NCI-H526 (cell line): Measurements from ENCODE around the gene MUC3A.

Experiments
- DNase-seq, 2 experiments: peaks; one replicate each; lab custom pipeline; 2025; lab: John Stamatoyannopoulos, UW

The MUC3A gene

DNA sequence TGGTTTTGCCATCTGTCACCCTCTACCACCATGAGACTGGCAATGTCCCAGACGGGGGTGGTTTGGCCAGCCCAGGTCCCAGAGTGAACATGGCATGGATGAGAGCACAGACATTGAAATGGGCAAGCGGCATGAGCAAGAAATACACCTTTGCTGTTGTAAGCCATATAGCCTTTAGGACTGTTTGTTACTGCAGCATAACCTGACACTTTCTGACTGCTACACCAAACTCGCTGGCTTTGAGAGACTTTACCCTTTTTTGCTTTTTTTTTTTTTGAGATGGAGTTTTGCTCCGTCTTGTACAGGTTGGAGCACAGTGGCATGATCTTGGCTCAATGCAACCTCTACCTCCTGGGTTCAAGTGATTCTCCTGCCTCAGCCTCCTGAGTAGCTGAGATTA lies 5.2 kb upstream of the MUC3A start:
- no peak for DNase-seq

GRCh38 chr7:100946111-100946510 lies 3.2 kb upstream of the MUC3A start:
- DNase-seq, result no peak

GRCh38 chr7:100946766-100947365 lies 2.5 kb upstream of the MUC3A start:
- no peak for DNase-seq

GRCh38 chr7:100947792-100948191 lies 1.5 kb upstream of the MUC3A start:
- no peak for DNase-seq

DNA sequence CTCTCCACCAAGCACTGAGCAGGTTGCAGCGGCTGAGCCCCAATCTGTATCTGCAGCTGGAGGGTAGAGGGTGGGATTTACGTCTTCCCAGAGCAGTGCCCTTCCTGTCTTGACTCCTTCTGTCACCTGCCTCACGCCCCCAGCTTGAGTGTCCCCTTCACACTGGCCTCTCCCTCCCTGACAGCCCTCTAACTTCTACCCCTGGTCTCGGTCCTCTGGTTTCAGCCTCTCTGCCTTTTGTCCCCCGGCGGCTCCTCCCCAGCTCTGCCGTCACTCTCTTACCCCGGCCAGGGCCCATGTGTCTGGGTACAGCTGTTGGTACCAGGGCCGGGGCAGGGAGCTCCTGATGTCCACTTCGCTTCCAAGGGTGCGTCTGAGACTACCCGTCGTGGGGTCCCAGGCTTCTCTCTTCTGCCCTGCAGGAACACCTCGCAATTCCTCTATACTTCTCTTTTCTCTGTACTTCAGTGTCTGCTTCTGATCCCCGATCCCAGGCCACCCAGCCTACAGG lies 654 bp downstream of the MUC3A start:
- DNase-seq, result no peak

DNA sequence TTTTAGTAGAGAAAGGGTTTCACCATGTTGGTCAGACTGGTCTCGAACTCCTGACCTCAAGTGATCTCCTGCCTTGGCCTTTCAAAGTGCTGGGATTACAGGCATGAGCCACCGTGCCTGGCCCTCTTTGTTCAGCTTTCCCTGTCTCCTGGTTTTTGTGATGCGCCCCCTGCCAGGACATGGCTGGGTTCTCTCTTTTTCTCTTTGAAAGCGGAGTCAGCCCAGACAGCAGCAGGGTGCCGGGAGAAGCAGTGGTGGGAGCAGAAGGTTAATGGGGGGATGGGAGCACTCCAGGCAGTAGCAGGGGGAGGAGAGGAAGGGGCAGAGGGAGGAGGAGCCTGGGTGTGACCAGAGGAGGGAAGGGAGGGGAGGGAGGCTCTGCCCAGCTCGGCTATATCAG lies 1.8 kb downstream of the MUC3A start:
- no peak for DNase-seq

DNA sequence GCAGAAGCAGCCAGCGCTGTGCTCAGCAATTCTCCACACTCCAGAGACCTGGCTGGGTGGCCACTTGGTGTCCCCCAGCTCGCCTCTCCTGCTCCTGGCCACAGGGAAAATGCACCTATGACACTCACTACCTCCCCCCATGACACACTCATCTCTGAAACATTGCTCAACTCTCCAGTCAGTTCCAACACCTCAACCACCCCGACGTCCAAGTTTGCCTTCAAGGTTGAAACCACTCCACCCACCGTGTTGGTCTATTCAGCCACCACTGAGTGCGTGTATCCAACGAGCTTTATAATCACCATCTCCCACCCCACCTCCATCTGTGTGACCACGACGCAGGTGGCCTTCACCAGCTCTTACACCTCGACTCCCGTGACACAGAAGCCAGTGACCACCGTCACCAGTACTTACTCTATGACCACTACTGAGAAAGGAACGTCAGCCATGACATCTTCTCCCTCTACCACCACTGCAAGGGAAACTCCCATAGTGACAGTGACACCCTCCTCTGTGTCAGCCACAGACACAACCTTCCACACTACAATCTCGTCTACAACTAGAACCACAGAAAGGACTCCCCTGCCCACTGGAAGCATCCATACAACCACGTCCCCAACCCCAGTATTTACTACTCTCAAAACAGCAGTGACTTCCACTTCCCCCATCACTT lies 2.7 kb downstream of the MUC3A start:
- DNase-seq, result no peak

DNA sequence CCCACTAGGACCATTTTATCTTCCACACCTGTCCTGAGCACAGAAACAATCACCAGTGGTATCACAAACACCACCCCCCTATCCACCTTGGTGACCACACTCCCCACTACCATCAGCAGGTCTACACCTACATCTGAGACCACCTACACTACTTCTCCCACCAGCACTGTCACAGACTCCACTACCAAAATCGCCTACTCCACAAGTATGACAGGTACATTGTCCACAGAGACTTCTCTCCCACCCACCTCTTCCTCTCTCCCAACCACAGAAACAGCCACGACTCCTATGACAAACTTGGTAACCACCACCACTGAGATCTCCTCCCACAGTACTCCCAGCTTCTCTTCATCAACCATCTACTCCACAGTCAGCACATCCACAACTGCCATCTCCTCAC lies 3.3 kb downstream of the MUC3A start:
- no peak for DNase-seq

DNA sequence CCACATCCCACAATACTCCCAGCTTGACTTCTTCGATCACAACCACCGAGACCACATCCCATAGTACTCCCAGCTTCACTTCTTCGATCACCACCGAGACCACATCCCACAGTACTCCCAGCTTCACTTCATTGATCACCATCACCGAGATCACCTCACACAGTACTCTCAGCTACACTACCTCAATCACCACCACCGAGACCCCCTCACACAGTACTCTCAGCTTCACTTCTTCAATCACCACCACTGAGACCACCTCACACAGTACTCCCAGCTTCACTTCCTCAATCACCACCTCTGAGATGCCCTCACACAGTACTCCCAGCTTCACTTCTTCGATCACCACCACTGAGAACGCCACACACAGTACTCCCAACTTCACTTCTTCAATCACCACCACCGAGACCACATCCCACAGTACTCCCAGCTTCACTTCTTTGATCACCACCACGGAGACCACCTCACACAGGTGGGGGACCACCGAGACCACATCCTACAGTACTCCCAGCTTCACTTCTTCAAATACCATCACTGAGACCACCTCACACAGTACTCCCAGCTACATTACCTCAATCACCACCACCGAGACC lies 8.6 kb downstream of the MUC3A start:
- DNase-seq, result no peak

DNA sequence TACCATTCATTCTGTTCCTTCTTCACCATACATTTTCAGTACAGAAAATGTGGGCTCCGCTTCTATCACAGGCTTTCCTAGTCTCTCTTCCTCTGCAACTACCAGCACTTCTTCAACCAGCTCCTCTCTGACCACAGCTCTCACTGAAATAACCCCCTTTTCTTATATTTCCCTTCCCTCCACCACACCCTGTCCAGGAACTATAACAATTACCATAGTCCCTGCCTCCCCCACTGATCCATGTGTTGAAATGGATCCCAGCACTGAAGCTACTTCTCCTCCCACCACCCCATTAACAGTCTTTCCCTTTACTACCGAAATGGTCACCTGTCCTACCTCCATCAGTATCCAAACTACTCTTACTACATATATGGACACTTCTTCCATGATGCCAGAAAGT lies 10.6 kb downstream of the MUC3A start:
- DNase-seq, result no peak

- DNase-seq, result no peak
Observed at GRCh38 chr7:100962537-100962936, 13.2 kb downstream of the MUC3A start.

DNA sequence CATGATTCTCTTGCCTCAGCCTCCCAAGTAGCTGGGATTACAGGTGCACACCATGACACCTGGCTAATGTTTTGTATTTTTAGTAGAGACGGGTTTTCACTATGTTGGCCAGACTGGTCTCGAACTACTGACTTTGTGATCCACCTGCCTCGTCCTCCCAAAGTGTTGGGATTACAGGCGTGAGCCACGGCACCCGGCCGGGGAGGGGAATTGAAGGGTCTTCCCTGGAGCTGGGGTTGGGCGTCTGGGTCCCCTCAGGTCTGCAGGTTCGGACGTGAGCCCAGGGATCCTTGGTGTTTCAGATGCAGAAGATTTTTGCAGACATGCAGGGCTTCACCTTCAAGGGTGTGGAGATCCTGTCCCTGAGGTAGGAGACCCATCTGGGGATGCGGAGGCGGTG lies 14.1 kb downstream of the MUC3A start:
- DNase-seq, result no peak

DNA sequence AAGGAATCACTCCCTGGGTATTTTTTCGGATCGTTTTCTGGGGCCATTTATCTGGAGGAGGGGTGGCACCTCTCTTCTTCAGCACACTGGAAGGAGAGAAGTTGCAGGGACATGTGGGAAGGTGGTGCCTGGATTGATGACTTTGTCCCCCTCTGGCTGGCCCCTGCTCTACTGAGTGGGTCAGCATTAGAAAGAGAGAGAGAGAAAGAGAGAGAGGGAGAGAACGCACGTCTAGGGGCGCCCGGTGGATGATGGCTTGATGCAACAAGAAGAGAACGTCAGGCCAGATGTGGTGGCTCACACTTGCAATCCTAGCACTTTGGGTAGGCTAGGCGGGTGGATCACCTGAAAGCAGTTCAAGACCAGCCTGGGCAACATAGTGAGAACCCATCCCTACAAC lies 14.5 kb downstream of the MUC3A start:
- DNase-seq, result no peak

DNA sequence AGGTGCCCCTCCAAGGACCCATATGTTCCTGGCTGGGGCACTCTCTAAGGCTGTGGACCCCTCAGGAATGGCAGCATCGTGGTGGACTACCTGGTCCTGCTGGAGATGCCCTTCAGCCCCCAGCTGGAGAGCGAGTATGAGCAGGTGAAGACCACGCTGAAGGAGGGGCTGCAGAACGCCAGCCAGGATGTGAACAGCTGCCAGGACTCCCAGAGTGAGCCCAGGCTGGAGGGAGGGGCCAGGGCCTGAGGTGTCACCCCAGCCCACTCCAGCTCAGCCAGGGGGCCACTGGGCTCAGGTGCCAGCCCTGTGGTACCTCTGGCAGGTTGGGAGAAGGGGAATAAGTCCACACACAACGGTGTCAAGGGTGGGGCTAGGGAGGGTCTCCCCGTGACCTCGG lies 15.3 kb downstream of the MUC3A start:
- DNase-seq, result no peak

GRCh38 chr7:100965045-100965722 lies 15.8 kb downstream of the MUC3A start:
- no peak for DNase-seq

DNA sequence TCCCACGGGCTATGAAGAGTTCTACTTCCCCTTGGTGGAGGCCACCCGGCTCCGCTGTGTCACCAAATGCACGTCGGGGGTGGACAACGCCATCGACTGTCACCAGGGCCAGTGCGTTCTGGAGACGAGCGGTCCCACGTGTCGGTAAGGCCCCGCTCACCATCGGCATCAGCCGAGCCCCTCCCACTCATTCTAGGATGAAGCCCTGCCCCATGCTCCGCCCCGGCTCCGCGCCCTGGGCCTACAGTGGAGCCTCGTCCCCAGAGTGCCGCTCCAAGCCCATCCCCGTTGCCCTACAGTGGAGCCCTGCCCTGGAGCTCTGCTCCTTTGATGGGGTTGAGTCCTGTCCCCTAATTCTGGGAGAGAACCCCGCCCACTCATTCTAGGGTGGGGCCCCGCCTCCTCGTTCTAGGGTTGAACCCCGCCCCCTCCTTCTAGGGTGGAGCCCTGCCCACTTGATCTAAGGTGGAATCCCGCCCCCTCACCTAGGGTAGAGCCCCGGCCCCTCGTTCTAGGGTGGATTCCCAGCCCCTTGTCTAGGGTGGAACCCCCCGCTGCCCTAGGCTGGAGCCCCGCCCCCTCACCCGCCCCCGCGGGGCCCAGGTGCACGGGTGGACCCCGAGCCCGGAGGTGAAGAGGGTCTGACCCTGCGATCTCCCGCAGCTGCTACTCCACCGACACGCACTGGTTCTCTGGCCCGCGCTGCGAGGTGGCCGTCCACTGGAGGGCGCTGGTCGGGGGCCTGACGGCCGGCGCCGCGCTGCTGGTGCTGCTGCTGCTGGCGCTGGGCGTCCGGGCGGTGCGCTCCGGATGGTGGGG lies 16.6 kb downstream of the MUC3A start:
- no peak for DNase-seq

DNA sequence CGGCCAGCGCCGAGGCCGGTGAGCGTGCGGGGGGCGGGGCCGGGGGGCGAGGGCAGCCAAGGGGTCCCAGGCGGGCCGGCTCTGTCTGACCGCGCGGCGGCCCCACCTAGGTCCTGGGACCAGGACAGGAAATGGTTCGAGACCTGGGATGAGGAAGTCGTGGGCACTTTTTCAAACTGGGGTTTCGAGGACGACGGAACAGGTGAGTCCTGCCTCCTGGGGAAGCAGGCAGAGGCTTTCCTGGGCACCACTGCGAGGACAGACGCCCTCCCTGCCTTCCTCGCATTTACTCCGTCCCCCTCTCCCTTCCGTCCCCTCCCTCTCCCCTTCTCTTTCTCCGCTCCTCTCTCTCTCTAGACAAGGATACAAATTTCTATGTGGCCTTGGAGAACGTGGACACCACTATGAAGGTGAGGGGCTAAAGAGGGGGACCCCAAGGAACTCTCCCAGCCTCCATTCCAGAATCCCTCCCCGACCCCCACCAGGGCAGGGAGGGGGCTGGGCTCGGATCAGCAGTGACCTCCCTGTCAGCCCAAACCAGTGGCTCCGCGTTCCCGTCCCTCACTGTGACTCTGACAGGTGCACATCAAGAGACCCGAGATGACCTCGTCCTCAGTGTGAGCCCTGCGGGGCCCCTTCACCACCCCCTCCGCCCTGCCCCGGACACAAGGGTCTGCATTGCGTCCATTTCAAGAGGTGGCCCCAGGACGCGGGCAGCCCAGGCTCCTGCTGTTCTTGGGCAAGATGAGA lies 17.4 kb downstream of the MUC3A start:
- DNase-seq, result no peak

DNA sequence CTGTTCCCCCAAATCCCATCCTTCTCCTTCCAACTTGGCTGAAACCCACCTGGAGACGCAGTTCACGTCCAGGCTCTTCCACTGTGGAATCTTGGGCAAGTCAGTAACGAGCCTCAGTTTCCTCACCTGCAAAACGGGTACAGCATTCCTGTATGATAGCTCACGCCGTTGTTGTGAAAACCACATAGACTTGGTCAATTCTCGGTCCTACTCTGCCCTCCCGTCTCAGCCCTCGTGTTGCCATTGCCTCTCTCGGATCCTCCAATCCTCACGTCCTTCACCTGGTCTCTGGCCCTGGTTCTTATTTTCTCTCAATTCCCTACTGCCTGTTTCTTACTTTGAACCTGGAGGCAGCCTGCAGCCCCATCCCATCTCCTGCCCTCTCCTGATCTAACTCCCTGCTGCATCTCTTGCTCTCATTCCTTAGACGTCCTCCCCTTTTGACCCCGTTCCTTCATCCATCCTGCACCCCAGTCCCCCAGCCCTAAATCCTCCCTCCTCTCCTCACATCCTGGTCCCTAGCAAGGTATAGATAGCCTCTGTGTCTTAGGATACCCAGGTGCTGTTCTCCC lies 18.0 kb downstream of the MUC3A start:
- DNase-seq, result no peak

DNA sequence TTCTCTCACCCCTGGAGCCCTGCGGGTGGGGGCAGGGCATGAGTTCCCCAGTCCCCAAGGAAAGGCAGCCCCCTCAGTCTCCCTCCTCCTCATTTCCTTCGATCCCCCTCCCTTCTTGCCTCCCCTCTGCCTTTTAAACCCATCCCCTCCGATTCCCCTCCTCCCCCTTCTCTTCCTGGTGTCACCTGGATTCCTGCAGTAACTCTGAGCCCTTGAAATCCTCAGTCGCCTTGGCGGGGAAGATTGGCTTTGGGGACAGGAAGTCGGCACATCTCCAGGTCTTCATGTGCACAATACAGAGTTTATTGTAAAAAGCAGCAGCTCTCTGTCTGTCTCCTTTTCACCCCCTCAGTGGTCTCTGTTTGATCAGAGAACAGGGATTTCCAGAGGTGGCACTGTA lies 18.7 kb downstream of the MUC3A start:
- DNase-seq, result no peak

GRCh38 chr7:100968650-100969049 lies 19.3 kb downstream of the MUC3A start:
- no peak for DNase-seq

- no peak for DNase-seq
Observed at GRCh38 chr7:100969066-100969615, 19.8 kb downstream of the MUC3A start, which contains the start of gene MUC12. Gene MUC12, plus strand, starts transcription at chr7:100969565. Its CDS starts 58 bp downstream, at chr7:100969623.
